Activated CD8-positive, alpha-beta memory T cell treated with anti-CD3 and anti-CD28 coated beads for 1 hour (primary cell): Measurements from ENCODE around the gene CTDSP1.

Source experiments
- DNase-seq, 2 donors: peaks; one replicate each; pipeline ENCODE4 v3.0.0-alpha.2; 2020; ENCODE audit warnings: low read depth in 1 of 2; ENCODE audit errors: extremely low read depth in 1 of 2

CTDSP1 gene

GRCh38 chr2:218382785-218383184 is 16.9 kb upstream of the CTDSP1 start:
- no peak for DNase-seq

- DNase-seq, result no peak
Measured at GRCh38 chr2:218383892-218384519, 15.7 kb upstream of the CTDSP1 start.

- no peak for DNase-seq
Measured at GRCh38 chr2:218384975-218385374, 14.7 kb upstream of the CTDSP1 start.

GRCh38 chr2:218386505-218387368 is 12.9 kb upstream of the CTDSP1 start:
- no peak for DNase-seq

GRCh38 chr2:218387369-218388194 is 12.1 kb upstream of the CTDSP1 start:
- DNase-seq, result no peak

GRCh38 chr2:218389333-218390150 is 10.1 kb upstream of the CTDSP1 start:
- no peak for DNase-seq

GRCh38 chr2:218391202-218391601 is 8.5 kb upstream of the CTDSP1 start:
- DNase-seq, result no peak

- no peak for DNase-seq
Measured at GRCh38 chr2:218392459-218392858, 7.2 kb upstream of the CTDSP1 start.

- DNase-seq, result no peak
Measured at GRCh38 chr2:218392891-218393462, 6.7 kb upstream of the CTDSP1 start.

- DNase-seq, result no peak
Measured at GRCh38 chr2:218393750-218394290, 5.8 kb upstream of the CTDSP1 start.

GRCh38 chr2:218394298-218395089 is 5.2 kb upstream of the CTDSP1 start:
- no peak for DNase-seq

GRCh38 chr2:218395090-218395444 is 4.6 kb upstream of the CTDSP1 start:
- DNase-seq, result no peak

GRCh38 chr2:218395456-218395825 is 4.2 kb upstream of the CTDSP1 start:
- no peak for DNase-seq

- peak; percentile 85 to 89 for DNase-seq
Measured at GRCh38 chr2:218395826-218396687, 3.6 kb upstream of the CTDSP1 start.

- DNase-seq, result peak; percentile 56 to 62
Measured at GRCh38 chr2:218396688-218397462, 2.8 kb upstream of the CTDSP1 start.

- DNase-seq, result no peak
Measured at GRCh38 chr2:218397463-218397819, 2.2 kb upstream of the CTDSP1 start.

- DNase-seq, result peak in 1 of 2 donors; percentile 43
Measured at GRCh38 chr2:218397820-218398436, 1.7 kb upstream of the CTDSP1 start.
